Adipocyte (in vitro differentiated cells): ENCODE measurements around the gene RBFOX2.

Source experiments
- DNase-seq: peaks from one replicate; pipeline ENCODE4 v3.0.0-alpha.2; 2015; ENCODE audit warnings: low read depth
- H3K27me3 ChIP-seq: replicated peaks from 2 replicates; pipeline ENCODE4 v1.7.0; 2013; ENCODE audit warnings: mild to moderate bottlenecking, low read length, moderate library complexity; ENCODE audit not compliant: control insufficient read depth, insufficient read depth
- H3K36me3 ChIP-seq: 2 replicates; pipeline ENCODE4 v1.7.0; 2013; ENCODE audit warnings: low read length, mild to moderate bottlenecking, moderate library complexity; ENCODE audit not compliant: control insufficient read depth, insufficient read depth, severe bottlenecking
- H3K4me1 ChIP-seq: 2 replicates; pipeline ENCODE4 v1.7.0; 2013; ENCODE audit warnings: mild to moderate bottlenecking, low read length, moderate library complexity; ENCODE audit not compliant: control insufficient read depth, insufficient read depth
- H3K4me3 ChIP-seq: 2 replicates; pipeline ENCODE4 v1.7.0; 2013; ENCODE audit warnings: mild to moderate bottlenecking, low read length, moderate library complexity
- H3K9ac ChIP-seq: 2 replicates; pipeline ENCODE4 v1.7.0; 2013; ENCODE audit warnings: mild to moderate bottlenecking, low read length, moderate library complexity
- H3K9me3 ChIP-seq: 2 replicates; pipeline ENCODE4 v1.7.0; 2013; ENCODE audit warnings: mild to moderate bottlenecking, low read length, moderate library complexity; ENCODE audit not compliant: control insufficient read depth

RBFOX2 gene

GRCh38 chr22:35879351-35879750, 149.3 kb downstream of the RBFOX2 start:
- H3K27me3 ChIP-seq, result no peaks in the 10 kb centered on the region
- no peak overlapping the region for H3K4me3 ChIP-seq
- H3K9ac ChIP-seq, result no peak overlapping the region
- no peaks in the 10 kb centered on the region for H3K9me3 ChIP-seq
- peaks cover 20% of the 10 kb centered on the region for H3K4me1 ChIP-seq
- DNase-seq, result no peak
- H3K36me3 ChIP-seq, result no peaks in the 10 kb centered on the region

GRCh38 chr22:35873426-35873825, 155.2 kb downstream of the RBFOX2 start:
- DNase-seq, result no peak
- H3K36me3 ChIP-seq, result no peaks in the 10 kb centered on the region

GRCh38 chr22:35872451-35872850, 156.2 kb downstream of the RBFOX2 start:
- no peaks in the 10 kb centered on the region for H3K36me3 ChIP-seq
- H3K27me3 ChIP-seq, result no peaks in the 10 kb centered on the region
- H3K4me3 ChIP-seq, result no peak overlapping the region
- no peak overlapping the region for H3K9ac ChIP-seq
- H3K9me3 ChIP-seq, result no peaks in the 10 kb centered on the region
- H3K4me1 ChIP-seq, result no peaks in the 10 kb centered on the region
- no peak for DNase-seq

More at GRCh38 chr22:35873426-35873825, 155.2 kb downstream of the RBFOX2 start:
- H3K4me1 ChIP-seq, result no peaks in the 10 kb centered on the region
- H3K9ac ChIP-seq, result no peak overlapping the region
- H3K9me3 ChIP-seq, result no peaks in the 10 kb centered on the region
- no peaks in the 10 kb centered on the region for H3K27me3 ChIP-seq
- no peak overlapping the region for H3K4me3 ChIP-seq

DNA sequence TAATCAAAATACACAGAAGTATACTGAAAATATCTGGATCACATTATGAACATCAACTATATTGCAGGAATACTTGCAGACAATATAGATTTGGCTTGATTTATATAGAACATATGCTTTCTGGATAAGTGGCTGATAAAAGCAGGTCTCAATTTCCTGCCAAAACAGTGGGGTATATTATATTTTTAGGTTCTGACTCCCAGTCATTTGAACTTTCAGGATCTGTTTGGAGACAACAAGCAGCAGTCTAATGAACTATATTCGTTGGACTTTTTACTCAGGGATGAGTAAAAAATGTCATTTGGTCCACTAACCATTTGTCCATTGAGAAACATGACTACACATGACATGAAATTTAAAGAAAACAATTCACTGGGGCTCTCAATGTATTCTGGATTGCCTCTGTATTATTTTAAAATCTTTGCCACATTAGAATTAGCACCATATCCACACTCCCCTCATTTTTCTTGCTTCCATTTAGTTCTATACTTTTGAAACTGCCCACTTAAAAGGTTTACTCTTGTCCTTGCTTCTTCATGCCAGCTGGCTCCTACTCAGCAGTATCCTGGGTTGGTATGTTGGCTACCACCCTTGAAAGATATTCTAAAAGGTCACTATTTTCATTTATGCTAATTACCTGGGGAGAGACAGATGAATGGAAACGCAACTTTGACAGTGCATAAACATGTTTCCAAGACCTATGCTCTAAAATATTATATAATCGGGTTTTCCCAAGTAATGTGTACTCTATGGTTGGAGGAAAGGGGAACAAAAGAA, 157.9 kb downstream of the RBFOX2 start:
- Histone ChIP-seq H3K27me3 (no peaks in the 10 kb centered on the region), H3K4me1 (peaks cover 13% of the 10 kb centered on the region), H3K4me3 (no peak overlapping the region), H3K9ac (no peak overlapping the region), H3K9me3 (no peaks in the 10 kb centered on the region), H3K36me3 (no peaks in the 10 kb centered on the region)
- DNase-seq, result no peak

- Histone ChIP-seq H3K27me3 (no peaks in the 10 kb centered on the region), H3K4me1 (peaks cover 28% of the 10 kb centered on the region), H3K36me3 (no peaks in the 10 kb centered on the region), H3K4me3 (no peak overlapping the region), H3K9ac (no peak overlapping the region), H3K9me3 (no peaks in the 10 kb centered on the region)
- DNase-seq, result no peak
Observed at GRCh38 chr22:35868938-35869337, 159.7 kb downstream of the RBFOX2 start.

DNA sequence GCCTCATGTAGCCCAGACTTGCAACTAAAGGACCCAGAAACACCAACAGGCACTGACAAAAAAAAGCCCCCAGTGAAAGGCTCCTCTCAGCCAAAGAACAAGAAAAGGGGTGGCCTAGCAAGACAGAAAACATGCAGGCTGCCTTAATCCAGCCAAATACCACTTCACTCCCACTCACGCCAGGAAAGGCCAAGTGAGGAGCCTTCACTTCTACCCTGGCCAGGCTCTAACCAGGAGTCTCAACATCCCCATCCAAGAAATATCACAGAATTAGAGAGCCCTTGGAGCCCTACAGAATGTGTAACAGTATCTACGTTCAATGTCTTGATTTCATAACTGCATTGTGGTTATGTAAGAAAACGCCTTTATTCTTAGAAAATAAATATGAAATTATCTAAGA, 162.0 kb downstream of the RBFOX2 start:
- H3K36me3 ChIP-seq, result no peaks in the 10 kb centered on the region
- peak; percentile 25 for DNase-seq
- no peak overlapping the region for H3K4me3 ChIP-seq
- H3K4me1 ChIP-seq, result peaks cover 28% of the 10 kb centered on the region
- H3K27me3 ChIP-seq, result no peaks in the 10 kb centered on the region
- H3K9me3 ChIP-seq, result no peaks in the 10 kb centered on the region
- no peak overlapping the region for H3K9ac ChIP-seq

GRCh38 chr22:35864545-35865165, 164.0 kb downstream of the RBFOX2 start:
- DNase-seq, result no peak
- Histone ChIP-seq H3K4me3 (no peak overlapping the region), H3K27me3 (no peaks in the 10 kb centered on the region), H3K36me3 (no peaks in the 10 kb centered on the region), H3K9me3 (no peaks in the 10 kb centered on the region), H3K4me1 (peaks cover 28% of the 10 kb centered on the region), H3K9ac (no peak overlapping the region)

- no peak for DNase-seq
Observed at GRCh38 chr22:35863432-35863831, 165.2 kb downstream of the RBFOX2 start.

GRCh38 chr22:35862697-35863096, 165.9 kb downstream of the RBFOX2 start:
- Histone ChIP-seq H3K36me3 (no peaks in the 10 kb centered on the region), H3K4me3 (no peak overlapping the region), H3K4me1 (peaks cover 28% of the 10 kb centered on the region), H3K27me3 (no peaks in the 10 kb centered on the region), H3K9me3 (no peaks in the 10 kb centered on the region), H3K9ac (no peak overlapping the region)
- no peak for DNase-seq

More at GRCh38 chr22:35863432-35863831, 165.2 kb downstream of the RBFOX2 start:
- H3K36me3 ChIP-seq, result no peaks in the 10 kb centered on the region
- no peak overlapping the region for H3K9ac ChIP-seq
- peaks cover 28% of the 10 kb centered on the region for H3K4me1 ChIP-seq
- no peak overlapping the region for H3K4me3 ChIP-seq
- no peaks in the 10 kb centered on the region for H3K9me3 ChIP-seq
- no peaks in the 10 kb centered on the region for H3K27me3 ChIP-seq

DNA sequence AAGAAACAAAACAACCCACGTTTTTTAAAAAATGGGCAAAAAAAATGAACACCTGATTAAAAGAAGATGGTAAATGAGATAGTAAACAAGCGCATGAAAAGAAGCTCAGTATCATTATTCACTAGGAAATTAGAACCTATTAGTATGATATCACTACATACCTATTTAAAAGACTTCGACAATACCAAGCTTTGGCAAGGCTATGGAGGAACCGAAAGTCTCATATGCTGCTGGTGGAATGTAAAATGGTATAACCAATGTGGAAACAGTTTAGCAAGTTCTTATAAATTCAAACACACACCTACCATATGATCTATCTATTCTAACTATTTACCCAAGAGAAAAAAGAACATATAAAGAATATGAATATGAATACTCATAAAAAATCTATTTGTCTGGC, 167.2 kb downstream of the RBFOX2 start:
- no peaks in the 10 kb centered on the region for H3K27me3 ChIP-seq
- H3K9me3 ChIP-seq, result no peaks in the 10 kb centered on the region
- H3K36me3 ChIP-seq, result no peaks in the 10 kb centered on the region
- no peak overlapping the region for H3K9ac ChIP-seq
- H3K4me3 ChIP-seq, result no peak overlapping the region
- no peak for DNase-seq
- peaks cover 19% of the 10 kb centered on the region for H3K4me1 ChIP-seq

GRCh38 chr22:35860837-35861236, 167.8 kb downstream of the RBFOX2 start:
- no peak for DNase-seq
- H3K9me3 ChIP-seq, result no peaks in the 10 kb centered on the region
- H3K36me3 ChIP-seq, result no peaks in the 10 kb centered on the region
- H3K9ac ChIP-seq, result no peak overlapping the region
- H3K4me1 ChIP-seq, result peaks cover 16% of the 10 kb centered on the region
- H3K27me3 ChIP-seq, result no peaks in the 10 kb centered on the region
- no peak overlapping the region for H3K4me3 ChIP-seq
